ENCODE measurements around the gene DPP4.
A peak's percentile ranks its signal among the peaks of the same experiment; 100 is the strongest.

DPP4 gene

GRCh38 chr2:161987311-161987710 is 86.7 kb downstream of the DPP4 start:
- no peak for DNase-seq

- peak; percentile 74 for DNase-seq
Observed at GRCh38 chr2:161983866-161984265, 90.1 kb downstream of the DPP4 start.

DNA sequence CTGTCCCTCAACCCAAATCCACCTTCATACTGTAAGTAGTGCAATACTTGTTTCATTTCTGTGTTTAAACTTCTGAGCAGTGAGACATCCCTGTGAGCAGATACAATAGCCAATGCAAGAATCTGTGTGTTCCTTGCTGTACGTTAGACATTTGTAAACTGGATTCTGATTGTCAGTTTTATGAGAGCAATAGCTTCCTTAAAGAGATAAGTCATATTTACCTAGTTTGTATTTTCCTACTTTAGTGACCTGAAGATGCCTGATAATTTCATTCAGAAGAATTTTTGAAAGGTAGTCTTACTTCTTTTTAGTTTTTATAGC is 90.7 kb downstream of the DPP4 start:
- no peak for DNase-seq

DNA sequence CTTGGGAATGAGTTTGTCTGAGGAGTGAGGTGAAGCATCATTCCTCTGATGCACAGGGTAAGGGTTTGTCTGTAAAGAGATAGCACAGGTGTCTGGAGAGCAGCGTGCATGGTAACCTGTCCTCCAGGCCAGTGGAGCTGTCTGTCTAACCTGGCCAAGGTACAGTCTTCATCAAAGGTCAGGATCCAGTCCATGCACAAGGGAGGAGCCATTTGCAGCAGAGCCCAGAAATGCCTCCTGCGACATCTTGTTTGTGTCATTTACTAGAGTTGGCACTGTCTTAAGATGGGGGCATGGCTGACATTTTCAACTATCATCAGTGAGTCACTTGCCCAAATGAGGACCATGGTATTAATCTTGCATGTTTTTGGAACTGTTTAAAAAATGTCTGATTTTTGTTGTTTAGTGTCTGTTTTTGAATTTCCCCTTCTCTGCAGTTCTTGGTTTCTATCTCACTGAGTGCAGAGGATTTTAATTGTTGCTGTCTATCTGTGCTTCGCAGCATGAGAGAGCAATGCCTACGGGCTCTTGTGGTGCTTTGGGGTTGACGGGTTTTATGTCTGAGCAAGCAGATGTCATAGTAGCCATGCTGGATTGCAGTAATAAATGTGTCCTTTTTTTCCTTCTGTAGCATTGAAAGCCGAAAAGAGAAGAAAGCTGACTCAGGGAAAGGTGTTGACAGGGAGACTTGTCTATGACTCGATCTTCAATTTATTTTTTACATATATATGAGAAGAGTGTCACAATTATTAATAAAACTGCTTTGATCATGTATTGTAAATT is 91.3 kb downstream of the DPP4 start:
- DNase-seq = peak; percentile 17

DNA sequence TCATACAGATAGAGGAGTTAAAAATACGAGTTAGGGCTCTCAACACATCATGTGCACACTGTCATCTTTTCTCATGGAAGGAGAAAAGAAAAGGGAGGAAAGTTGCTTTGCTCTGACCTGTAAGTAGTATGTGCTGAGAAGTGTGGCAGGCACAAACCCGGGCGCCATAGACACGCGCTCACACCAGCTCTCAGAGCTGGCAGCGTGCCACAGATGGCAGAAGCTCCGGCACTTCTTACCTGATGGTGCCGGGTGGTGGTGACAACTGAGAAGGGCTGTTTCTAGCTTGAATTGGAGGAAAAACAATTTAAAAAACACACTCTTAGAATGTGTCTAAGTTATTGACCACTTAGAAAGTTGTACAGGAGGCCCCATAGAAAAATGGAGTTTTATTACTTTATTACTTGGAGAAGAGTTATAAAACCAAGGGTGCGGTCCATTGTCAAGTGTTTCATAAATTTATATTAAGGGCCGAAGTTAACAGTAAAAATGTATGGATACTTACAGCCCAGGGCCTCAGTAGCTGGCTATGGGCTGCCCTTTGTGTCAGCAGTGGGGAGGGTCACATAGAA is 92.2 kb downstream of the DPP4 start:
- no peak for DNase-seq

- DNase-seq = no peak
Observed at GRCh38 chr2:161980976-161981375, 93.0 kb downstream of the DPP4 start.

- DNase-seq = no peak
Observed at GRCh38 chr2:161979490-161979889, 94.5 kb downstream of the DPP4 start.

GRCh38 chr2:161977926-161978325 is 96.1 kb downstream of the DPP4 start:
- peak; percentile 33 for DNase-seq

DNA sequence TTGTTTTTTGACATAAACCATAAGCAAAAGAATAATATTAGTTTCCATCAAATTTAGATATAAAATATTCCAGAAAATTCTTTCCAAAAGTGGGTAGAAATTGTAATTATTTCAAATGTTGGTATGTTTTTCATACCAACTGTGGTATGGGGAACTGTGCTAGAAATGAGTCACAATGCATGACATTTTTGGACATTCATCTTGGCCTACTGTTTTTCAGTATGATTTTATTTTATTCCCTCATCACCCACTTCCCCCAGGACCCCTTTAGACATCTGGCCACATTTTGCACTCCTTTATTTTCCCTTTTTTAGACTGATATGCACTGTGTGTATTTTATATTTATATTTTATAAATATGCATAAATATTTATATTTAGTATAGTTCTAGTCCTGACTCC is 97.1 kb downstream of the DPP4 start:
- no peak for DNase-seq

- DNase-seq = no peak
Observed at GRCh38 chr2:161976295-161976694, 97.7 kb downstream of the DPP4 start.

DNA sequence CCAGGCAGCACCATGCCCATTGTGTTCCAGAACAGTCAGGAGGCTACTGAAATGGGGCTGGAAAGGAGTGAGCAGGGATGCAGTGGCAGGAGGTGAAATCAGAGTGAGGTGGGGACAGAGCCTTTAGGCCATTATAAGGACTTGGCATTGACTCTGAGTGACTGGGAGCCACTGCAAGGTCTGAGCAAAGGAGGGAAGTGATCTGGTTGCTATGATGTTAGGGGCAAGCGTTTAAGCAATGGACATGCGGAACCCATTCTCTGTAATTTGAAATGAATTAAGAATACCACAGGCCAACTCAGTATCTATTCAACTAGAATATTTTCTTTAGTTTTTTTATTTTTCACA is 98.2 kb downstream of the DPP4 start:
- no peak for DNase-seq

GRCh38 chr2:161975062-161975812 is 98.8 kb downstream of the DPP4 start:
- peak; percentile 31 for DNase-seq

DNA sequence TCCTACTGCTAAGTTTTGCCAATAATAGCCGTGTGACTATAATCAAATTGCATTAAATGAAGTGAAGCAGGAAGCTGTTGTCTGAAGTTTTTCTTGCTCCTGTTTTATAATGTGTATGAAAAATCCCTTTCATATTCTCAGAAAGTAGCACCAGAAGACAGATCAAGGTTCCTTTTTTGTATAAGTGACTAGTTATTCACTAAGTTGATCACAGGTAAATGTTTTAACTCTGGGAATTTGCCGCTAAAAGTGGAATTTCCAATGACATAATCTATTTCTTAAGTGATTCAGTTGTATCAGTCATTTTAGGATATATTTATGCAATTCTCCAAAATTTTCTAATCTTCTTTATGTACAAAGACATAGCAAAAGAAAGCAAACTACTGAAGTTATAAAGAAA is 99.6 kb downstream of the DPP4 start:
- no peak for DNase-seq

GRCh38 chr2:161972866-161973265 is 101.1 kb downstream of the DPP4 start:
- DNase-seq = no peak

- DNase-seq = no peak
Observed at GRCh38 chr2:161972232-161972631, 101.8 kb downstream of the DPP4 start.

- DNase-seq = no peak
Observed at GRCh38 chr2:161971551-161971950, 102.5 kb downstream of the DPP4 start.

DNA sequence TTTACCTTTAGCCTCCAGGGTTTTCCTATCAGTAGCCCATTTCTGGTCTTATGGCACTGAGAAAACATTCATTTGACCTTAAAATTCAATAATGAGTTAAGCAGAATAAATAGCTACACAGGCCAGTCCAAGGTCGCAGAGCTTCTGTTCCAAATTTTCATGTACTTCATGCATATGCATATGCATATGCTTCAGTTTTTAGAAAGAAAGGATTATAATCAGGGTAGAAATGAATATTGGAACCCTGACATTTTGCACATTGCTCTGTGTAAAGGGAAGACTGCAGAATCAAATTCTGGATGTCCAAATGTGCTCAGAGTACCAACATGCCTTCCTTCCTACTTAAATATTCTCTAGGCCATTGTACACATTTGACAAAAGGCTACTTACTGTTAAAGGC is 104.9 kb downstream of the DPP4 start:
- no peak for DNase-seq

- peak; percentile 65 for DNase-seq
Observed at GRCh38 chr2:161965994-161966393, 108.0 kb downstream of the DPP4 start.

DNA sequence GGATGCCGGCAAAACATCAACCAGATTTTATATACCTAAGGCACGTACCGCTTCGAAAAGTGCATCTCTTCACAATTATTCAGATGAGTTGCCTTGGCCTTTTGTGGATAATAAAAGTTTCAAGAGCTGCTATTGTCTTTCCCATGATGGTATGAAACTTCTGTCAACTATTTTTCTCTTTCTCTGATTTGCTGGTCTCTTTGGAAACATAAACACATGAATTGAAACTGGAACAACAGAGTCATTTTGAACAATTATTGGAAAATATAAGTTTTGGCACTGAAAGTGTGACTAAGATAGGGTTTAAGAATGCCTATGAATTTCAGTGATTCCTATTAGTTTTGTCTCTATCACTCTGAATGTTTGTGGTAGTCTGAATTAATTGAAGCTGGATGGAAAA is 109.9 kb downstream of the DPP4 start:
- DNase-seq = no peak

DNA sequence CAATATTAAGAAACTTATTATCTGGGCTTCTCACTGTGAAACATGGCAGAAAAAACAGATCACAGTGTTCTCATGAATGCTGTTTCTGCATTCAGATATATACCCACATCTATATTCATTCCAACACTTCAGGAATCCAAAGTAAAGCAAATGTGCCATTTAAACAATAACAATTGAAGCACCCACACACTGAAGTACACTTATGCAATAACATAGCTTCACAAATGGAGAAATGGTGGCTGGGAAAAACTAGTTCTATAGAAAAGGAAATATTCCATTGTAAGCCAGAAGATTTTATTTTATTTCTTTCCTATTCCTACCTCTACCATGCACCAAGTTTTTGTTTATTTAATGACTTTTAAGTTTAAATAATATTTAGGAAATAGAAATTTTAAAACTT is 111.9 kb downstream of the DPP4 start:
- DNase-seq = no peak

- DNase-seq = no peak
Observed at GRCh38 chr2:161961061-161961460, 113.0 kb downstream of the DPP4 start.

GRCh38 chr2:161956738-161957137 is 117.3 kb downstream of the DPP4 start:
- DNase-seq = no peak

DNA sequence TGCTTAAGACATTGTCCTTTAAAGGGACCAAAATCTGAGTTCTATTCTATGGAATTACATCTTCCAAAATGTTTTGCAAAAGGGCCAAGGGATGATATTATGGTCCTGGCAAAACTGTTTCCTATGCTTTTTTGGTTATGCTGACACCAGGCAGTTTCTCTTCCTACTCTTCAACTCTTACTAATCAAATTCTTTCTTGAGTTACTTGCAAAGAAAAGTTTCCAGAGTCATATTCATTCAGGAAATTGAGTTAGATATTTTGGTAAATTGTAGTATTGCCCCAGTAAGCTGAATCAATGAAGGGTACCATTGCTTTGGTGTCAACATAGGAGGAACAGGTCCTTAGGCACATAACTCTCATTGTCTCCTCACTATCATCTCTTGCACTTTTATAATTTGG is 118.8 kb downstream of the DPP4 start:
- DNase-seq = no peak

- DNase-seq = no peak
Observed at GRCh38 chr2:161954103-161954502, 119.9 kb downstream of the DPP4 start.
